Right cardiac atrium (tissue), 5 donors: ENCODE results near the gene EBF3. TPM values are rescaled to one million over a fixed set of nuclear protein-coding genes. Genes with fewer than 3 reads are reported as not detected.

Source experiments
- ATAC-seq, 2 donors: fragments of 200-7000 bp; cut with Tn5 transposase; one replicate each; pipeline versions ENCODE4 v1.8.0 to v1.9.1; 2020; ENCODE audit warnings: moderate library complexity in 2 of 2, mild to moderate bottlenecking in 1 of 2
- DNase-seq, 3 donors: peaks; one replicate each; pipeline ENCODE4 v3.0.0-alpha.2; 2020
- H3K27ac ChIP-seq: one replicate; pipeline ENCODE4 v1.5.1; 2013; ENCODE audit warnings: mild to moderate bottlenecking, low read length, control low read depth, moderate library complexity
- H3K27me3 ChIP-seq: one replicate; pipeline ENCODE4 v1.6.1; 2013; ENCODE audit not compliant: control insufficient read depth, insufficient read depth
- H3K4me1 ChIP-seq: one replicate; pipeline ENCODE4 v1.6.1; 2013; ENCODE audit warnings: low read length; ENCODE audit not compliant: control insufficient read depth, insufficient read depth
- H3K4me3 ChIP-seq: one replicate; pipeline ENCODE4 v1.5.1; 2013; ENCODE audit warnings: low read length, control low read depth
- H3K9me3 ChIP-seq: one replicate; pipeline ENCODE4 v1.6.1; 2013; ENCODE audit warnings: low read length; ENCODE audit not compliant: control insufficient read depth
- WGBS: extraction: QIAGEN DNeasy Blood & Tissue Kit; methylation state at CpG from one replicate; pipeline ENCODE4 v1.1.7; 2013; 5-methylcytosine and 5-hydroxymethylcytosine counted together
- intact Hi-C, 4 donors: fragments of 100-400 bp; cut with DNase I; formaldehyde crosslinking; loops; one replicate each; pipeline versions ENCODE4 v1.11.0 to v1.14.0; 2022 to 2023
- polyA plus RNA-seq: library from polyadenylated mRNA; stranded (reverse); fragments of 200-250 nt; gene quantifications from one replicate; pipeline ENCODE4 v1.2.3, GENCODE V29; 2013
- total RNA-seq, 4 donors: library from RNA; stranded (reverse); fragmentation: NEBNext Ultra II Directional; extraction: Animal tissue kit (Norgen Biotek cat#: 25700); gene quantifications; one replicate each; pipeline ENCODE4 v1.2.1, GENCODE V29; 2021
- donor health status: healthy with polysubstance abuse.
- donor health status: DM: no; HTN: yes; CAD: no.
- donor health status: DM: no; HTN: no; CAD: no.
- donor health status: DM: no; HTN: yes; CAD: no; lungs with severe emphysema.
- donor health status: DM: yes; HTN: yes; CAD: no.

Gene EBF3
- total and polyA plus RNA-seq, 5 donors: 4.4 to 9.7 (median 8.5) TPM

GRCh38 chr10:129914153-129914855 is 49.8 kb downstream of the EBF3 start:
- intact Hi-C loops: no loop called here

GRCh38 chr10:129912986-129913695 is 50.9 kb downstream of the EBF3 start:
- ATAC-seq: no peak
- DNase-seq: no peak
- 48% methylated on average over 15 of the region's 15 CpGs for WGBS
- no peaks in the 10 kb centered on the region for H3K9me3 ChIP-seq
- intact Hi-C loops: no loop called here
- no peaks in the 10 kb centered on the region for H3K27me3 ChIP-seq
- no peak overlapping the region for H3K4me3 ChIP-seq
- no peak overlapping the region for H3K27ac ChIP-seq
- peaks cover 4% of the 10 kb centered on the region for H3K4me1 ChIP-seq

More at GRCh38 chr10:129914153-129914855, 49.8 kb downstream of the EBF3 start:
- Histone ChIP-seq H3K4me1 (peaks cover 4% of the 10 kb centered on the region), H3K4me3 (no peak overlapping the region), H3K9me3 (no peaks in the 10 kb centered on the region), H3K27me3 (no peaks in the 10 kb centered on the region), H3K27ac (no peak overlapping the region)
- 93% methylated on average over 19 of the region's 19 CpGs for WGBS
- no peak for ATAC-seq
- no peak for DNase-seq

DNA sequence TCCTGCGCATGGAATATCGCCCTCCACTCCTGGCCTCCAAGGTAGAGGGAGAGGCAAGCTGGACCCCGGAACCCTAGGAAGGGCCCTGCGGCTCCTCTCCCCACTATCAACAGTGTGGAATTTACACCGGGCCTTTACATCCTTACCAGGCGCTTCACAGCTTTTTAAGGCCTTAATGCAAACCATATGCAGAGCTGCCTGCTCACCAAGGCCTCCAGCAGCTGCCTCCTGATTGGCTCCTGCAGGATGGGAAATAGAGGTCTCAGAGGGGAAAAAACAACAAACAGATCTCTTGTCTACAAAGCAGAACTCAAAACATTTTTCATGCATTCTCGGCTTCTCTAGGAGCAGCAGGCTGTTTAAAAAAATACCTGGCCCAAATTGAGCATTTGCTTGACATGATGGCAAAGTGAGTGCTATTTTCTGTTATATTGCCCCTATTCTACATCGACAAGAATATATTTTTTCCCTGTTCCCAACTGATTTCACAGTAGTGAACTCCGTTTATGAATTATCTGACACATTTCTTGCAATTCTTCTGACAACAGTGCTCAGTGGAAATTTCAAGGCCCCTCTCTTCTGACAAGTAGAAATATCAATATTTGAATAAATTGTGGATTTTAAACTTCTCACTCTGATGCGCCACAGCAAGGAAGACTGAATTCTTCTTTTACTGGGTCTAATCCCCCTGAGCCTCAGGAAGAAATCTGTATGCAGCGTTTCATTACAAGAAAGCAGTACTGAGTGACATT is 51.7 kb downstream of the EBF3 start:
- H3K4me1 ChIP-seq: peaks cover 4% of the 10 kb centered on the region
- no peaks in the 10 kb centered on the region for H3K9me3 ChIP-seq
- ATAC-seq (no peak), DNase-seq (no peak)
- WGBS: 66% methylated on average over 11 of the region's 11 CpGs
- intact Hi-C loops: no loop called here
- no peak overlapping the region for H3K4me3 ChIP-seq
- H3K27ac ChIP-seq: no peak overlapping the region
- H3K27me3 ChIP-seq: no peaks in the 10 kb centered on the region

DNA sequence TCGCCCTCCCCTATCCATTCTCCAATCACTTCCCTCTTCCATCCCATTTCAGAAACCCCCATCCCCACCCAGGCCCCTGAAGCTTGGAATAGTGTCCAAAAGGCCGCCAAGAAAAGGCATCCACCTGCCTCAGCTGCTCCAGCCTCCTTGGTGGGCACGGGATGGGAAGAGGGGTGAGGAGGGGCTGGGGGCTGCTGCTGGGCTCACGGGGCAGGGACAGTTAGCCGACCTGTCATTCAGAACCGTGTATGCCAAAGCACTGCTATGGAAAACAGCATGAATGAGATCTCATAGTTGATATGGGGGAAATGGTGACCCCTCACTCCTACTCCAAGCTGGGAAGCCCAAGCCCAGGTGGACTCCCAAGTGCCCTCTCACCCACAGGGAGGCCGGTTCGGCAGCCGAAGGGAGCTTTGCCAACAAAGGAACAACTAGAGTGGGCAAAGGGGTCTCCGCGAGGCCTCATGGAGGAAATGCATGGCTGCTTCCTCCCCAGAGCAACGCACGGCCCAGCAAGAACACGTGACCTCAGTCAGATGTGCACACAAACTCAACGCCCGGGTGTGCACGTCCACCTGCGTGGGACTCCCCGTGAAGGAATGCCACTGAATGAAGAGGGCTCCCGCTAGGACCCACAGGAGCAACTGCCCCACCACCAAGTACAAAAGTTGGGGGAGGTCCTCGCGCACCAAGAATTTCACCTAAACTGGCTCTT is 52.5 kb downstream of the EBF3 start:
- intact Hi-C loops: no loop called here
- Histone ChIP-seq H3K4me3 (no peak overlapping the region), H3K4me1 (peaks cover 4% of the 10 kb centered on the region), H3K9me3 (no peaks in the 10 kb centered on the region), H3K27ac (no peak overlapping the region), H3K27me3 (no peaks in the 10 kb centered on the region)
- DNase-seq (no peak), ATAC-seq (no peak)
- WGBS: 80% methylated on average over 22 of the region's 22 CpGs

DNA sequence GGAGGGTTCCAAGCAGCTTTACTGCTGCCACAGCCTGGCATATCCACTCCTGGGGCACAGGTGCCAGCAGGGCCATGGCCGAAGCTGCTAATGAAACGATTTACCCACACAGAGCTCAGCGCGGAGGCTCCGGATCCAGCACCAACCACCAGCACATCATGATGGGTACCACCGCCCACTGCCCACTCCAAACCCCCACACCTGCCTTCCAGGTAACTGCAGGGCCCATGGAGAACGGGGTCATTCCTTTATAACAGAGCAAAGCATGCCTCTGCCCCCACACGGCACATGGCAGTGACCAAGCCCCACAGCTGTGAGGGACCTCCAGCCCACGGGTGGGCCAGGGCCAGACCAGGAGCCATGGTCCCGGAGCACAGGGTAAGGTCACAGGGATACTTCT is 53.2 kb downstream of the EBF3 start:
- H3K4me1 ChIP-seq: peaks cover 4% of the 10 kb centered on the region
- 94% methylated on average over 10 of the region's 10 CpGs for WGBS
- no peaks in the 10 kb centered on the region for H3K27me3 ChIP-seq
- no peak overlapping the region for H3K4me3 ChIP-seq
- no peak for ATAC-seq
- no peaks in the 10 kb centered on the region for H3K9me3 ChIP-seq
- intact Hi-C loops: no loop called here
- no peak overlapping the region for H3K27ac ChIP-seq
- no peak for DNase-seq

DNA sequence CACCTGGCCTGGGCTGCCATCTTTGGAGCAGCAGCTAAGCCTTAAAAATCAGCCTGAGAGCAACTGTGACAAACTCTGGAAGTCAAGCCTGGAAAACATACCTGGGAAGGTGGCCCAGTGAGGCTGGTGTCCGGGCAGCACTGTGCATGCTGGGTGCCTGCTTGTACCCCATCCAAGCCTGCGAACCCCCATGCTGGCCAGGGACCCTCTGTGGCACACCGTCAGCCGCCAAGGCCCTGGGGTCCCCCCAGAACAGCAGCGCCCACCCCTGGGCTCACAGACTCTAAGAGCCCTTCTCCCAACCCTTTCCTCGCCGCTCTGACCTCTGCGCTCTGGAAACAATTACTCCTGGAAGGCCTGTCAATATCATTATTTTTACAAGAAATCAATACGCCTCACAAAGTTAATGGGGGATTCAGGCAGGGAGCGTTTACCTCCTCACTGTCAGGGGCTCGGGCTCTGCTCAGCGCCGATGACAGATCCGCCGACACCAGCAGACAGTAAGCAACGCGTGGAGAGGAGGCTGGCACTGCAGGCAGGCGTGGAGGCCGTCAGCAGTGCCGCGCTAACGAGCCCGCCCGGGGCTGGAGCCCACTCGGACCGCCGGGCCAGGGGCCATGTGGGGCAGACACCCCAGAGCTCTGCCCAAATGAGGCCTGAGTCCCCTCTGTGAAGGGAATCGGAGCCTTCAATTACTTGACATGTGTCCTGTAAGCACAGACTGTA is 54.4 kb downstream of the EBF3 start:
- intact Hi-C loops: no loop called here
- H3K9me3 ChIP-seq: no peaks in the 10 kb centered on the region
- ATAC-seq (no peak), DNase-seq (no peak)
- WGBS: 88% methylated on average over 28 of the region's 28 CpGs
- peaks cover 4% of the 10 kb centered on the region for H3K4me1 ChIP-seq
- no peaks in the 10 kb centered on the region for H3K27me3 ChIP-seq
- no peak overlapping the region for H3K4me3 ChIP-seq
- no peak overlapping the region for H3K27ac ChIP-seq

- Histone ChIP-seq H3K27ac (no peak overlapping the region), H3K9me3 (no peaks in the 10 kb centered on the region), H3K27me3 (no peaks in the 10 kb centered on the region), H3K4me3 (no peak overlapping the region), H3K4me1 (peaks cover 4% of the 10 kb centered on the region)
- ATAC-seq (no peak), DNase-seq (no peak)
- WGBS: 82% methylated on average over 3 of the region's 3 CpGs
- intact Hi-C loops: no loop called here
Measured at GRCh38 chr10:129909080-129909479, 55.0 kb downstream of the EBF3 start.

- H3K27me3 ChIP-seq: no peaks in the 10 kb centered on the region
- ATAC-seq: no peak
- intact Hi-C loops: no loop called here
- no peak overlapping the region for H3K4me3 ChIP-seq
- peaks cover 4% of the 10 kb centered on the region for H3K4me1 ChIP-seq
- DNase-seq: no peak
- H3K9me3 ChIP-seq: no peaks in the 10 kb centered on the region
- 84% methylated on average over 15 of the region's 15 CpGs for WGBS
- no peak overlapping the region for H3K27ac ChIP-seq
Measured at GRCh38 chr10:129908406-129908805, 55.7 kb downstream of the EBF3 start.

DNA sequence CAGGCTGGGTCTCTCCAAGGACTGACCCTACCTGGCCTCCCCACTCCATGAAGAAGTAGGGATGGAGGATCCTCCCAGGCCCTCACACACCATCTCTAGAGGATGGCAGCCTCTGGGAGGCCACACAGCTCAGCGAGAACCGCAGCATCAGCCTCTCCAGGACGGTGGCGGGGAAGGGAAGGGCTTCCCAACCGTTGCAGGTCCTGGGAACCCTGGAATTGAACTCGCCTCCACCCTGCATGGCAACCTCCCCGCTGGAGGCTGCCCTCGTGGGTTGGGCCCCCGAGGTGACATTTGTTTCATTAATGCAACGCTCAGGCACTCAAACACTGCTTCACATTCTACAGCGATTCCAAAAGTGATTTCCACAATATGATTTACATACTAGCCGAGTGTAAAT is 58.5 kb downstream of the EBF3 start:
- ATAC-seq: no peak

DNA sequence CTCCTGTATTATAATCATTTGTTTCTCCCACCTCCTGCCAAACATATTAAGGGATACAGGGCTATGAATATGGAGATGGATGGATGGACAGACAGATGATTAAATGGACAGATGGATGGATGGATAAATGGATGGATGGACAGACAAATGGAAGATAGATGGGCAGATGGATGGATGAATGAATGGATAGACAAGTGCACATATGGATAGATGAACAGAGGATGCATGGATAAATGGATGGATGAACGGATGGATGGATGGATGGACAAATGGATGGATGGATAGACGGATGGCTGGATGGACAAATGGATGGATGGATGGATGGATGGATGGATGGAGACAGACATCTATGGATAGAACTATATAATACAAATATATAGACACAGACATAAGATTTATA is 59.8 kb downstream of the EBF3 start:
- Histone ChIP-seq H3K4me3 (no peak overlapping the region), H3K9me3 (no peaks in the 10 kb centered on the region), H3K4me1 (no peaks in the 10 kb centered on the region), H3K27me3 (no peaks in the 10 kb centered on the region), H3K27ac (no peak overlapping the region)
- 93% methylated on average over 2 of the region's 2 CpGs for WGBS
- DNase-seq (no peak), ATAC-seq (no peak)
- intact Hi-C loops: no loop called here

More for the DNA sequence above, 58.5 kb downstream of the EBF3 start:
- Histone ChIP-seq H3K4me3 (no peak overlapping the region), H3K4me1 (no peaks in the 10 kb centered on the region), H3K27me3 (no peaks in the 10 kb centered on the region), H3K9me3 (no peaks in the 10 kb centered on the region), H3K27ac (no peak overlapping the region)
- no peak for DNase-seq
- intact Hi-C loops: no loop called here
- 89% methylated on average over 12 of the region's 12 CpGs for WGBS
